Esophagus squamous epithelium (tissue), 4 donors: ENCODE data around the gene MED13L.

Experiments used
- CTCF ChIP-seq, 6 experiments: fragments of 450-650 bp in 4 of 6; fragments of 200-600 bp in 2 of 6; sonication (generic) in 2 of 6; IDR thresholded peaks; one replicate each; pipeline ENCODE4 v1.5.1; 2016 to 2019; ENCODE audit warnings: antibody characterized with exemption in 6 of 6, mild to moderate bottlenecking in 4 of 6, moderate library complexity in 4 of 6
- POLR2A ChIP-seq, 4 donors: fragments of 450-650 bp; IDR thresholded peaks; one replicate each; pipeline ENCODE4 v1.6.1; 2017; ENCODE audit warnings: antibody characterized with exemption in 4 of 4, mild to moderate bottlenecking in 4 of 4, moderate library complexity in 3 of 4

- TF ChIP-seq CTCF (IDR thresholded peaks at IDR 0.05), result no peak
- TF ChIP-seq POLR2A (IDR thresholded peaks at IDR 0.05), result no peak
Measured at GRCh38 chr12:116062698-116063097, 214.8 kb downstream of the MED13L start.
